Activated CD4-positive, alpha-beta T cell treated with anti-CD3 and anti-CD28 coated beads for 24 hours (primary cell): Measurements from ENCODE around the gene UBAP2.
"Not testable (repeated sequence)": the region's sequence is repeated elsewhere in the genome, so short reads cannot be mapped to it uniquely, and the experiment has no call there.

Source experiments
- DNase-seq, 2 donors: peaks; one replicate each; pipeline ENCODE4 v3.0.0-alpha.2; 2020; ENCODE audit warnings: low read depth in 2 of 2

Gene UBAP2

GRCh38 chr9:33976414-33976813 is 72.3 kb downstream of the UBAP2 start:
- DNase-seq, result no peak

- no peak for DNase-seq
Measured at GRCh38 chr9:33972698-33973097, 76.0 kb downstream of the UBAP2 start.

GRCh38 chr9:33964086-33964768 is 84.5 kb downstream of the UBAP2 start:
- no peak for DNase-seq

- DNase-seq, result not testable (repeated sequence)
Measured at GRCh38 chr9:33962468-33962867, 86.2 kb downstream of the UBAP2 start.

GRCh38 chr9:33959725-33960124 is 89.0 kb downstream of the UBAP2 start:
- DNase-seq, result no peak

- no peak for DNase-seq
Measured at GRCh38 chr9:33956544-33956943, 92.1 kb downstream of the UBAP2 start.

GRCh38 chr9:33952066-33952465 is 96.6 kb downstream of the UBAP2 start:
- DNase-seq, result no peak

- DNase-seq, result no peak
Measured at GRCh38 chr9:33950371-33950770, 98.3 kb downstream of the UBAP2 start.

- no peak for DNase-seq
Measured at GRCh38 chr9:33946779-33947535, 101.7 kb downstream of the UBAP2 start.

GRCh38 chr9:33943389-33943788 is 105.3 kb downstream of the UBAP2 start:
- no peak for DNase-seq

- no peak for DNase-seq
Measured at GRCh38 chr9:33942471-33943083, 106.1 kb downstream of the UBAP2 start.

GRCh38 chr9:33939924-33940874 is 108.5 kb downstream of the UBAP2 start:
- DNase-seq, result no peak

GRCh38 chr9:33934188-33934878 is 114.4 kb downstream of the UBAP2 start:
- DNase-seq, result no peak

GRCh38 chr9:33932078-33932807 is 116.4 kb downstream of the UBAP2 start:
- no peak for DNase-seq

GRCh38 chr9:33931326-33931725 is 117.4 kb downstream of the UBAP2 start:
- DNase-seq, result no peak

- no peak for DNase-seq
Measured at GRCh38 chr9:33927694-33928093, 121.0 kb downstream of the UBAP2 start.

- DNase-seq, result no peak
Measured at GRCh38 chr9:33926746-33927485, 121.8 kb downstream of the UBAP2 start.

GRCh38 chr9:33924978-33925797 is 123.5 kb downstream of the UBAP2 start:
- DNase-seq, result no peak
